ENCODE data around the gene SERINC5.
A peak's percentile ranks its signal among the peaks of the same experiment; 100 is the strongest.

The SERINC5 gene

GRCh38 chr5:80147119-80147815 is 108.6 kb downstream of the SERINC5 start:
- no CpG with 5 or more reads among the region's 9 CpGs for WGBS (ENCODE audit: extremely low coverage, insufficient coverage, low lambda C conversion rate)
- Histone ChIP-seq H2BK5ac (ENCODE audit: low read length) (no peak overlapping the region), H4K5ac (ENCODE audit: low read length) (no peak overlapping the region), H3K18ac (ENCODE audit: low read length) (no peak overlapping the region), H3K4me2 (ENCODE audit: low read length) (no peak overlapping the region), H3K4ac (ENCODE audit: low read depth, low read length) (no peak overlapping the region), H2BK120ac (ENCODE audit: low read depth, low read length) (no peak overlapping the region), H3K27me3 (ENCODE audit: insufficient read depth, low read length, poor library complexity) (no peaks in the 10 kb centered on the region), H3K4me3 (ENCODE audit: low read length) (no peak overlapping the region), H3K4me1 (ENCODE audit: control insufficient read depth, low read depth, low read length) (no peaks in the 10 kb centered on the region), H2AK5ac (ENCODE audit: low read length) (no peak overlapping the region), H3K23ac (ENCODE audit: low read length) (no peak overlapping the region), H2BK15ac (replicated peaks; ENCODE audit: low read depth) (no peak overlapping the region), H3K79me2 (ENCODE audit: control insufficient read depth, insufficient read depth, low read length) (no peaks in the 10 kb centered on the region), H4K8ac (ENCODE audit: low read depth, low read length) (no peak overlapping the region), H3K79me1 (ENCODE audit: low read length) (no peaks in the 10 kb centered on the region), H3K27ac (ENCODE audit: low read depth, low read length) (no peak overlapping the region), H3K9ac (ENCODE audit: low read length) (no peak overlapping the region), H3K56ac (ENCODE audit: low read length) (no peak overlapping the region), H3K36me3 (ENCODE audit: control insufficient read depth, insufficient read depth, low read length) (peaks cover 1% of the 10 kb centered on the region)
- DNase-seq, result no peak

- no peak overlapping the region for H3K4me2 ChIP-seq (ENCODE audit: low read length)
- H3K4me3 ChIP-seq (ENCODE audit: low read length), result no peak overlapping the region
- no peak overlapping the region for H3K23ac ChIP-seq (ENCODE audit: low read length)
- DNase-seq, result no peak
- H3K27me3 ChIP-seq (ENCODE audit: insufficient read depth, low read length, poor library complexity), result no peaks in the 10 kb centered on the region
- H4K5ac ChIP-seq (ENCODE audit: low read length), result no peak overlapping the region
- H2BK15ac ChIP-seq (replicated peaks; ENCODE audit: low read depth), result no peak overlapping the region
- no peak overlapping the region for H2AK5ac ChIP-seq (ENCODE audit: low read length)
- no peak overlapping the region for H2BK120ac ChIP-seq (ENCODE audit: low read depth, low read length)
- H2BK5ac ChIP-seq (ENCODE audit: low read length), result no peak overlapping the region
- no peaks in the 10 kb centered on the region for H3K79me1 ChIP-seq (ENCODE audit: low read length)
- no peak overlapping the region for H3K27ac ChIP-seq (ENCODE audit: low read depth, low read length)
- peaks cover 1% of the 10 kb centered on the region for H3K4me1 ChIP-seq (ENCODE audit: control insufficient read depth, low read depth, low read length)
- no peaks in the 10 kb centered on the region for H3K79me2 ChIP-seq (ENCODE audit: control insufficient read depth, insufficient read depth, low read length)
- H3K4ac ChIP-seq (ENCODE audit: low read depth, low read length), result no peak overlapping the region
- no peak overlapping the region for H3K18ac ChIP-seq (ENCODE audit: low read length)
- peaks cover 1% of the 10 kb centered on the region for H3K36me3 ChIP-seq (ENCODE audit: control insufficient read depth, insufficient read depth, low read length)
- no CpG with 5 or more reads among the region's 9 CpGs for WGBS (ENCODE audit: extremely low coverage, insufficient coverage, low lambda C conversion rate)
- no peak overlapping the region for H3K56ac ChIP-seq (ENCODE audit: low read length)
- H4K8ac ChIP-seq (ENCODE audit: low read depth, low read length), result no peak overlapping the region
- H3K9ac ChIP-seq (ENCODE audit: low read length), result no peak overlapping the region
Observed at GRCh38 chr5:80146046-80146445, 109.8 kb downstream of the SERINC5 start.

- Histone ChIP-seq H3K27me3 (ENCODE audit: insufficient read depth, low read length, poor library complexity) (no peaks in the 10 kb centered on the region), H3K9ac (ENCODE audit: low read length) (no peak overlapping the region), H3K27ac (ENCODE audit: low read depth, low read length) (no peak overlapping the region), H2BK120ac (ENCODE audit: low read depth, low read length) (no peak overlapping the region), H3K4me1 (ENCODE audit: control insufficient read depth, low read depth, low read length) (peaks cover 6% of the 10 kb centered on the region), H3K79me2 (ENCODE audit: control insufficient read depth, insufficient read depth, low read length) (no peaks in the 10 kb centered on the region), H4K5ac (ENCODE audit: low read length) (no peak overlapping the region), H3K36me3 (ENCODE audit: control insufficient read depth, insufficient read depth, low read length) (peaks cover 1% of the 10 kb centered on the region), H3K4me3 (ENCODE audit: low read length) (no peak overlapping the region), H3K79me1 (ENCODE audit: low read length) (no peaks in the 10 kb centered on the region), H3K4ac (ENCODE audit: low read depth, low read length) (no peak overlapping the region), H3K4me2 (ENCODE audit: low read length) (no peak overlapping the region), H4K8ac (ENCODE audit: low read depth, low read length) (no peak overlapping the region), H3K18ac (ENCODE audit: low read length) (no peak overlapping the region), H3K23ac (ENCODE audit: low read length) (no peak overlapping the region), H3K56ac (ENCODE audit: low read length) (no peak overlapping the region), H2BK5ac (ENCODE audit: low read length) (no peak overlapping the region), H2BK15ac (replicated peaks; ENCODE audit: low read depth) (no peak overlapping the region), H2AK5ac (ENCODE audit: low read length) (no peak overlapping the region)
- no peak for DNase-seq
- no CpG with 5 or more reads among the region's 13 CpGs for WGBS (ENCODE audit: extremely low coverage, insufficient coverage, low lambda C conversion rate)
Observed at GRCh38 chr5:80143491-80143890, 112.4 kb downstream of the SERINC5 start.

GRCh38 chr5:80142996-80143395 is 112.9 kb downstream of the SERINC5 start:
- H3K27ac ChIP-seq (ENCODE audit: low read depth, low read length), result no peak overlapping the region
- no peak overlapping the region for H3K4ac ChIP-seq (ENCODE audit: low read depth, low read length)
- H3K56ac ChIP-seq (ENCODE audit: low read length), result no peak overlapping the region
- H3K36me3 ChIP-seq (ENCODE audit: control insufficient read depth, insufficient read depth, low read length), result peaks cover 1% of the 10 kb centered on the region
- H3K79me1 ChIP-seq (ENCODE audit: low read length), result no peaks in the 10 kb centered on the region
- no peak overlapping the region for H4K5ac ChIP-seq (ENCODE audit: low read length)
- no peak overlapping the region for H3K23ac ChIP-seq (ENCODE audit: low read length)
- no peak overlapping the region for H3K9ac ChIP-seq (ENCODE audit: low read length)
- no peak overlapping the region for H2BK5ac ChIP-seq (ENCODE audit: low read length)
- H3K27me3 ChIP-seq (ENCODE audit: insufficient read depth, low read length, poor library complexity), result no peaks in the 10 kb centered on the region
- H2AK5ac ChIP-seq (ENCODE audit: low read length), result no peak overlapping the region
- H2BK15ac ChIP-seq (replicated peaks; ENCODE audit: low read depth), result no peak overlapping the region
- H4K8ac ChIP-seq (ENCODE audit: low read depth, low read length), result no peak overlapping the region
- peaks cover 6% of the 10 kb centered on the region for H3K4me1 ChIP-seq (ENCODE audit: control insufficient read depth, low read depth, low read length)
- no peak overlapping the region for H2BK120ac ChIP-seq (ENCODE audit: low read depth, low read length)
- no peak overlapping the region for H3K18ac ChIP-seq (ENCODE audit: low read length)
- WGBS (ENCODE audit: extremely low coverage, insufficient coverage, low lambda C conversion rate), result no CpG with 5 or more reads among the region's 6 CpGs
- H3K4me3 ChIP-seq (ENCODE audit: low read length), result no peak overlapping the region
- no peak for DNase-seq
- H3K4me2 ChIP-seq (ENCODE audit: low read length), result no peak overlapping the region
- no peaks in the 10 kb centered on the region for H3K79me2 ChIP-seq (ENCODE audit: control insufficient read depth, insufficient read depth, low read length)

GRCh38 chr5:80141681-80142080 is 114.2 kb downstream of the SERINC5 start:
- no peak overlapping the region for H3K4ac ChIP-seq (ENCODE audit: low read depth, low read length)
- H3K27me3 ChIP-seq (ENCODE audit: insufficient read depth, low read length, poor library complexity), result no peaks in the 10 kb centered on the region
- peaks cover 1% of the 10 kb centered on the region for H3K36me3 ChIP-seq (ENCODE audit: control insufficient read depth, insufficient read depth, low read length)
- H3K27ac ChIP-seq (ENCODE audit: low read depth, low read length), result peak overlapping the region; percentile 52
- peaks cover 6% of the 10 kb centered on the region for H3K4me1 ChIP-seq (ENCODE audit: control insufficient read depth, low read depth, low read length)
- no peak overlapping the region for H2AK5ac ChIP-seq (ENCODE audit: low read length)
- H4K5ac ChIP-seq (ENCODE audit: low read length), result no peak overlapping the region
- peak overlapping the region; percentile 20 for H3K9ac ChIP-seq (ENCODE audit: low read length)
- WGBS (ENCODE audit: extremely low coverage, insufficient coverage, low lambda C conversion rate), result no CpG with 5 or more reads among the region's 3 CpGs
- H4K8ac ChIP-seq (ENCODE audit: low read depth, low read length), result no peak overlapping the region
- no peak overlapping the region for H3K18ac ChIP-seq (ENCODE audit: low read length)
- H3K79me1 ChIP-seq (ENCODE audit: low read length), result no peaks in the 10 kb centered on the region
- no peak overlapping the region for H2BK15ac ChIP-seq (replicated peaks; ENCODE audit: low read depth)
- H3K79me2 ChIP-seq (ENCODE audit: control insufficient read depth, insufficient read depth, low read length), result no peaks in the 10 kb centered on the region
- H2BK120ac ChIP-seq (ENCODE audit: low read depth, low read length), result peak overlapping the region; percentile 56
- peak; percentile 35 for DNase-seq
- no peak overlapping the region for H3K4me2 ChIP-seq (ENCODE audit: low read length)
- H3K56ac ChIP-seq (ENCODE audit: low read length), result peak overlapping the region; percentile 61
- H3K23ac ChIP-seq (ENCODE audit: low read length), result no peak overlapping the region
- no peak overlapping the region for H2BK5ac ChIP-seq (ENCODE audit: low read length)
- H3K4me3 ChIP-seq (ENCODE audit: low read length), result no peak overlapping the region

GRCh38 chr5:80141147-80141671 is 114.6 kb downstream of the SERINC5 start:
- H3K4ac ChIP-seq (ENCODE audit: low read depth, low read length), result peak overlapping the region; percentile 64
- H3K23ac ChIP-seq (ENCODE audit: low read length), result no peak overlapping the region
- no peak overlapping the region for H2BK5ac ChIP-seq (ENCODE audit: low read length)
- no peak overlapping the region for H3K4me3 ChIP-seq (ENCODE audit: low read length)
- H3K79me2 ChIP-seq (ENCODE audit: control insufficient read depth, insufficient read depth, low read length), result no peaks in the 10 kb centered on the region
- H3K18ac ChIP-seq (ENCODE audit: low read length), result no peak overlapping the region
- no CpG with 5 or more reads among the region's 13 CpGs for WGBS (ENCODE audit: extremely low coverage, insufficient coverage, low lambda C conversion rate)
- peak overlapping the region; percentile 20 for H3K9ac ChIP-seq (ENCODE audit: low read length)
- H2AK5ac ChIP-seq (ENCODE audit: low read length), result no peak overlapping the region
- peak overlapping the region; percentile 61 for H3K56ac ChIP-seq (ENCODE audit: low read length)
- no peaks in the 10 kb centered on the region for H3K27me3 ChIP-seq (ENCODE audit: insufficient read depth, low read length, poor library complexity)
- no peak overlapping the region for H2BK120ac ChIP-seq (ENCODE audit: low read depth, low read length)
- H4K5ac ChIP-seq (ENCODE audit: low read length), result no peak overlapping the region
- peak overlapping the region; percentile 52 for H3K27ac ChIP-seq (ENCODE audit: low read depth, low read length)
- H3K36me3 ChIP-seq (ENCODE audit: control insufficient read depth, insufficient read depth, low read length), result peaks cover 1% of the 10 kb centered on the region
- H3K4me1 ChIP-seq (ENCODE audit: control insufficient read depth, low read depth, low read length), result peaks cover 6% of the 10 kb centered on the region
- no peak overlapping the region for H4K8ac ChIP-seq (ENCODE audit: low read depth, low read length)
- no peak overlapping the region for H2BK15ac ChIP-seq (replicated peaks; ENCODE audit: low read depth)
- DNase-seq, result peak; percentile 89
- no peak overlapping the region for H3K4me2 ChIP-seq (ENCODE audit: low read length)
- no peaks in the 10 kb centered on the region for H3K79me1 ChIP-seq (ENCODE audit: low read length)
